Ectodermal cell (in vitro differentiated cells): ENCODE results near the gene PPP6R3. TPM values are rescaled to one million over a fixed set of nuclear protein-coding genes. Genes with fewer than 3 reads are reported as not detected.

ENCODE experiments used
- H3K27ac ChIP-seq: 2 replicates; pipeline ENCODE4 v1.7.0; 2013; ENCODE audit warnings: mild to moderate bottlenecking, low read depth, low read length; ENCODE audit not compliant: insufficient read depth, poor library complexity, severe bottlenecking
- H3K27me3 ChIP-seq: 2 replicates; pipeline ENCODE4 v1.7.0; 2013; ENCODE audit warnings: mild to moderate bottlenecking, low read length; ENCODE audit not compliant: insufficient read depth, control insufficient read depth, poor library complexity, severe bottlenecking
- H3K36me3 ChIP-seq: one replicate; pipeline ENCODE4 v1.7.0; 2013; ENCODE audit warnings: low read length; ENCODE audit not compliant: control insufficient read depth, insufficient read depth
- H3K4me1 ChIP-seq: one replicate; pipeline ENCODE4 v1.7.0; 2013; ENCODE audit warnings: low read length; ENCODE audit not compliant: control insufficient read depth, insufficient read depth
- H3K4me3 ChIP-seq: 2 replicates; pipeline ENCODE4 v1.7.0; 2013; ENCODE audit warnings: low read depth, low read length, control low read depth; ENCODE audit not compliant: insufficient read depth
- H3K9me3 ChIP-seq: 2 replicates; pipeline ENCODE4 v1.7.0; 2013; ENCODE audit warnings: mild to moderate bottlenecking, low read length, moderate library complexity; ENCODE audit not compliant: control insufficient read depth
- WGBS, 2 experiments: methylation state at CpG; one replicate each; pipeline ENCODE4 v1.1.7; 2013; ENCODE audit warnings: missing lambda C conversion rate in 2 of 2; 5-methylcytosine and 5-hydroxymethylcytosine counted together
- polyA plus RNA-seq, 4 experiments: library from polyadenylated mRNA; stranded (reverse); fragments of 50-300 nt; gene quantifications; one replicate each; pipeline ENCODE4 v1.2.3, GENCODE V29; 2013

Gene PPP6R3
- 97.2 TPM for polyA plus RNA-seq (2013, experiment 1 of 4)
- polyA plus RNA-seq (2013, experiment 2 of 4) = 113 TPM
- 79.2 TPM for polyA plus RNA-seq (2013, experiment 3 of 4)
- polyA plus RNA-seq (2013, experiment 4 of 4) = 86.8 TPM

- H3K4me3 ChIP-seq = peak within 1 kb of the TSS; percentile 76
- H3K36me3 ChIP-seq = no peaks in the 10 kb centered on the region
- H3K27me3 ChIP-seq = no peaks in the 10 kb centered on the region
- peaks cover 15% of the 10 kb centered on the region for H3K4me1 ChIP-seq
- 0% methylated on average over 92 of the region's 92 CpGs for WGBS, 2 experiments
- H3K9me3 ChIP-seq = no peaks in the 10 kb centered on the region
- peak within 1 kb of the TSS; percentile 94 for H3K27ac ChIP-seq
Measured at GRCh38 chr11:68460741-68461574, at the start of gene PPP6R3. PPP6R3 (plus strand) TSS chr11:68460752; CDS start chr11:68537665, 76,913 bp downstream.

- Histone ChIP-seq H3K9me3 (no peaks in the 10 kb centered on the region), H3K27ac (no peak overlapping the region), H3K4me3 (no peak overlapping the region), H3K36me3 (peaks cover 11% of the 10 kb centered on the region), H3K27me3 (no peaks in the 10 kb centered on the region), H3K4me1 (no peaks in the 10 kb centered on the region)
- 92 to 94% methylated on average over 17 of the region's 17 CpGs for WGBS, 2 experiments
Measured at GRCh38 chr11:68411501-68411991, 49.0 kb upstream of the PPP6R3 start.

GRCh38 chr11:68412593-68413475 is 47.7 kb upstream of the PPP6R3 start:
- H3K27me3 ChIP-seq = no peaks in the 10 kb centered on the region
- H3K36me3 ChIP-seq = peaks cover 11% of the 10 kb centered on the region
- H3K9me3 ChIP-seq = no peaks in the 10 kb centered on the region
- 94 to 95% methylated on average over 24 of the region's 24 CpGs for WGBS, 2 experiments
- no peak overlapping the region for H3K4me3 ChIP-seq
- no peak overlapping the region for H3K27ac ChIP-seq
- no peaks in the 10 kb centered on the region for H3K4me1 ChIP-seq

- peaks cover 11% of the 10 kb centered on the region for H3K36me3 ChIP-seq
- no peak overlapping the region for H3K4me3 ChIP-seq
- H3K4me1 ChIP-seq = no peaks in the 10 kb centered on the region
- no peak overlapping the region for H3K27ac ChIP-seq
- no peaks in the 10 kb centered on the region for H3K27me3 ChIP-seq
- H3K9me3 ChIP-seq = no peaks in the 10 kb centered on the region
- WGBS, 2 experiments = 95 to 97% methylated on average over 27 of the region's 27 CpGs
Measured at GRCh38 chr11:68413591-68413999, 47.0 kb upstream of the PPP6R3 start.

- no peaks in the 10 kb centered on the region for H3K4me1 ChIP-seq
- H3K4me3 ChIP-seq = no peak overlapping the region
- no peaks in the 10 kb centered on the region for H3K9me3 ChIP-seq
- no peak overlapping the region for H3K27ac ChIP-seq
- 94 to 96% methylated on average over 19 of the region's 19 CpGs for WGBS, 2 experiments
- H3K27me3 ChIP-seq = no peaks in the 10 kb centered on the region
- peaks cover 11% of the 10 kb centered on the region for H3K36me3 ChIP-seq
Measured at GRCh38 chr11:68414496-68415221, 45.9 kb upstream of the PPP6R3 start.

GRCh38 chr11:68416070-68416578 is 44.4 kb upstream of the PPP6R3 start:
- Histone ChIP-seq H3K27ac (no peak overlapping the region), H3K4me1 (no peaks in the 10 kb centered on the region), H3K4me3 (no peak overlapping the region), H3K9me3 (no peaks in the 10 kb centered on the region), H3K36me3 (peaks cover 11% of the 10 kb centered on the region), H3K27me3 (no peaks in the 10 kb centered on the region)
- WGBS, 2 experiments = 96 to 97% methylated on average over 22 of the region's 22 CpGs

GRCh38 chr11:68418648-68419047 is 41.9 kb upstream of the PPP6R3 start:
- WGBS, 2 experiments = 80 to 87% methylated on average over 6 of the region's 6 CpGs
- Histone ChIP-seq H3K36me3 (peaks cover 11% of the 10 kb centered on the region), H3K27ac (no peak overlapping the region), H3K4me3 (no peak overlapping the region), H3K4me1 (no peaks in the 10 kb centered on the region), H3K9me3 (no peaks in the 10 kb centered on the region), H3K27me3 (no peaks in the 10 kb centered on the region)

- Histone ChIP-seq H3K4me1 (no peaks in the 10 kb centered on the region), H3K4me3 (no peak overlapping the region), H3K36me3 (peaks cover under 1% of the 10 kb centered on the region), H3K9me3 (no peaks in the 10 kb centered on the region), H3K27ac (no peak overlapping the region), H3K27me3 (no peaks in the 10 kb centered on the region)
- WGBS, 2 experiments = 94 to 95% methylated on average over 7 of the region's 7 CpGs
Measured at GRCh38 chr11:68420171-68420570, 40.4 kb upstream of the PPP6R3 start.

- Histone ChIP-seq H3K27me3 (no peaks in the 10 kb centered on the region), H3K36me3 (peaks cover 4% of the 10 kb centered on the region), H3K9me3 (no peaks in the 10 kb centered on the region), H3K4me3 (no peak overlapping the region), H3K4me1 (no peaks in the 10 kb centered on the region), H3K27ac (no peak overlapping the region)
- 96 to 97% methylated on average over 21 of the region's 21 CpGs for WGBS, 2 experiments
Measured at GRCh38 chr11:68423481-68423880, 37.1 kb upstream of the PPP6R3 start.
